Liver (tissue), 2 donors: ENCODE results near the gene C9orf153.

Experiments used
- JUND ChIP-seq, 2 donors: IDR thresholded peaks; 2 replicates each; pipeline ENCODE4 v1.6.1; 2016; ENCODE audit warnings: antibody characterized with exemption in 2 of 2
- YY1 ChIP-seq: IDR thresholded peaks from 2 replicates; pipeline ENCODE4 v1.6.1; 2016; ENCODE audit warnings: antibody characterized with exemption, mild to moderate bottlenecking
- donor health status: healthy.

DNA sequence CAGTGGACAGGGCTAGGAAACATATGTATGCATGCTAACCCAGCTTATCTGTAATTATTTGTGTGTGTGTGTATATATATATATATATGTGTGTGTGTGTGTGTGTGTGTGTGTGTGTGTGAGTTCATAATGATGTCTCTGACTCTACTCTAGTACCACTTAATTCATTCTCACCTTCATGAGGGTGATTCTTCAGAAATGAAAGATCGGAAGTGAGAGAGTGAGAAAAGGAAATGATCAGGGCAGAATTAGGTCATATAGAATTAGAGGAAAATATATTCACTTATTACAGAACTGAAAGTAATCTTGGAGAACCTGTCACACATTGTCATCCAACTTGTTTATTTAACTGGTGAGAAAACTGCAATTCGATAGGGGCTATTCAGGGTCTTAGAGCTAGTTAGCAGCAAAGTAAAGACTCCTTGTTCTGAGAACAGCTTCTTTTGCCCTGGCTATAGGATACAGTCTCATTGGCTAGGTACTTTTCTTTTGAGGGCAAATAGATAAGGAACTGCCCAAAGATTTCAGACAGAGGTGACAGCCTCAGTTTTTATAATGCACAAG lies 58.8 kb downstream of the C9orf153 start:
- TF ChIP-seq YY1 (no peak), JUND (IDR thresholded peaks at IDR 0.05) (no peak)
